BJ (cell line): ENCODE data around the gene NSG1. TPM values are rescaled to one million over a fixed set of nuclear protein-coding genes. Genes with fewer than 3 reads are reported as not detected.
"Not testable (repeated sequence)": the region's sequence is repeated elsewhere in the genome, so short reads cannot be mapped to it uniquely, and the experiment has no call there.

Source experiments
- CTCF ChIA-PET: fragments of 350-600 bp; formaldehyde crosslinking; extraction: SDS; loops from one replicate; lab custom pipeline; 2021; ENCODE audit warnings: antibody characterized with exemption, inconsistent platforms; lab: Yijun Ruan, JAX
- POLR2A ChIA-PET: fragments of 300-600 bp; sonication (Branson Sonifier 250); formaldehyde crosslinking; extraction: SDS; loops from one replicate; lab custom pipeline; 2021; ENCODE audit warnings: antibody characterized with exemption; lab: Charles Lee
- DNase-seq: peaks from one replicate; pipeline ENCODE4 v3.0.0-alpha.2; 2011; ENCODE audit warnings: low read depth
- H3K27me3 ChIP-seq: 2 replicates; pipeline ENCODE4 v1.6.0; 2011; ENCODE audit warnings: low read length; ENCODE audit not compliant: control insufficient read depth, insufficient read depth
- H3K36me3 ChIP-seq: 2 replicates; pipeline ENCODE4 v1.5.1; 2011; ENCODE audit warnings: low read length; ENCODE audit not compliant: control insufficient read depth, insufficient read depth
- H3K4me3 ChIP-seq: 2 replicates; pipeline ENCODE4 v1.5.1; 2011; ENCODE audit warnings: low read depth, mild to moderate bottlenecking, control low read depth, low read length
- polyA plus RNA-seq: library from polyadenylated mRNA; depleted of rRNA; stranded (reverse); fragments of >200 nt; gene quantifications from 2 replicates; pipeline ENCODE4 v1.2.3, GENCODE V29; 2011
- TF ChIP-seq, protein P1 (sequence below): IDR thresholded peaks from 2 replicates; pipeline ENCODE4 v1.5.1; 2011; ENCODE audit warnings: low read depth, mild to moderate bottlenecking, control low read depth, inconsistent platforms, low read length, moderate library complexity; ENCODE audit not compliant: insufficient read depth

Gene NSG1
- polyA plus RNA-seq, 1 experiment: 0.17 TPM

DNA sequence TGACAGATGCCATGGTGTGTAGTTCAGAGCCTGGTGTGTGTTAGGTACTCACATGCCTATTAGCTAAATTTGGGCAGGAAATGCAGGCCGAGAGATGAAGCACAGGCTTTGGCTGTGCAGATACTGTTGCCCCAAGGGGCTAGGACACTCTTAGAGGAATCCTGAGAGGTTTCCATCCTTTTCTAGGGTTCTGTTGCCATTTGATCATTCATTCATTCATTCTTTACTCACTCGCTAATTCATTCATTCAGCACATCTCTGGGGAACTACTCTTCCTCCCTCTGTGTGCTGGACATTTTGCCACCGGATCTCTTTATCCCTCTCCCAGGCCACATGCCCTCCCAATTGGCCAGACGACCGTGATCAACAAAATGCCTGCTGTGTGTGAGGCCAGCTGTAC, 43.9 kb upstream of the NSG1 start:
- POLR2A ChIA-PET: no interaction called here
- CTCF ChIA-PET: interaction anchor here (1.9 kb wide), 1 partner anchor 83 kb away, joined by 7 read pairs; no protein-coding TSS in a partner anchor

DNA sequence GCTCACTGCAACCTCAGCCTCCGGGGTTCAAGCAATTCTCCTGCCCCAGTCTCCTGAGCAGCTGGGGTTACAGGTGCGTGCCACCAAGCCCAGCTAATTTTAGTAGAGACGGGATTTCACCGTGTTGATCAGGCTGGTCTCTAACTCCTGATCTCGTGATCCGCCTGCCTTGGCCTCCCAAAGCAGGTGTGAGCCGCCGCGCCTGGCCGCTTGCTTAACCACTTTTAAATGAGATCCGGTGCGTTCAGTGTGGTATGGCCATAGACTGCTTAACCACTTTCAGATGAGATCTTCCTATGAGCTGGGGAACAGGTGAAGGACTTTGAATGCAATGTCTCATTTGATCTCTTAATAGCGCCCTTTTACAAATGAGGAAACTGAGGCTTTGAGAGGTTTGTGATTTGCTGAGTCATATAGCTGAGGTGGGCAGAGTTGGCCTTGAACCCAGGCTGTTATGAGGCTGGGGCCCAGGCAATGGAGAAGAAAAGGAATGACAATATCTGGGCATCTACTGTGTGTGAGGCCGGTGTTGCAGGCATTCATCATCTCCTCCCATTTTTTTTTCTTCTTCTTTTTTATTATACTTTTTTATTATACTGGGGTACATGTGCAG, 41.9 kb upstream of the NSG1 start:
- POLR2A ChIA-PET: no interaction called here
- no peak for DNase-seq
- CTCF ChIA-PET: no interaction called here
- Histone ChIP-seq H3K36me3 (no peaks in the 10 kb centered on the region), H3K27me3 (peaks cover 6% of the 10 kb centered on the region; the same call in 1 of the 2 replicates), H3K4me3 (no peak overlapping the region)
- TF ChIP-seq, protein P1, sequence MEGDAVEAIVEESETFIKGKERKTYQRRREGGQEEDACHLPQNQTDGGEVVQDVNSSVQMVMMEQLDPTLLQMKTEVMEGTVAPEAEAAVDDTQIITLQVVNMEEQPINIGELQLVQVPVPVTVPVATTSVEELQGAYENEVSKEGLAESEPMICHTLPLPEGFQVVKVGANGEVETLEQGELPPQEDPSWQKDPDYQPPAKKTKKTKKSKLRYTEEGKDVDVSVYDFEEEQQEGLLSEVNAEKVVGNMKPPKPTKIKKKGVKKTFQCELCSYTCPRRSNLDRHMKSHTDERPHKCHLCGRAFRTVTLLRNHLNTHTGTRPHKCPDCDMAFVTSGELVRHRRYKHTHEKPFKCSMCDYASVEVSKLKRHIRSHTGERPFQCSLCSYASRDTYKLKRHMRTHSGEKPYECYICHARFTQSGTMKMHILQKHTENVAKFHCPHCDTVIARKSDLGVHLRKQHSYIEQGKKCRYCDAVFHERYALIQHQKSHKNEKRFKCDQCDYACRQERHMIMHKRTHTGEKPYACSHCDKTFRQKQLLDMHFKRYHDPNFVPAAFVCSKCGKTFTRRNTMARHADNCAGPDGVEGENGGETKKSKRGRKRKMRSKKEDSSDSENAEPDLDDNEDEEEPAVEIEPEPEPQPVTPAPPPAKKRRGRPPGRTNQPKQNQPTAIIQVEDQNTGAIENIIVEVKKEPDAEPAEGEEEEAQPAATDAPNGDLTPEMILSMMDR: no peak

More for the DNA sequence above, 43.9 kb upstream of the NSG1 start:
- TF ChIP-seq, protein P1: no peak
- Histone ChIP-seq H3K27me3 (peaks cover 11% of the 10 kb centered on the region), H3K4me3 (no peak overlapping the region), H3K36me3 (no peaks in the 10 kb centered on the region)
- DNase-seq: no peak

DNA sequence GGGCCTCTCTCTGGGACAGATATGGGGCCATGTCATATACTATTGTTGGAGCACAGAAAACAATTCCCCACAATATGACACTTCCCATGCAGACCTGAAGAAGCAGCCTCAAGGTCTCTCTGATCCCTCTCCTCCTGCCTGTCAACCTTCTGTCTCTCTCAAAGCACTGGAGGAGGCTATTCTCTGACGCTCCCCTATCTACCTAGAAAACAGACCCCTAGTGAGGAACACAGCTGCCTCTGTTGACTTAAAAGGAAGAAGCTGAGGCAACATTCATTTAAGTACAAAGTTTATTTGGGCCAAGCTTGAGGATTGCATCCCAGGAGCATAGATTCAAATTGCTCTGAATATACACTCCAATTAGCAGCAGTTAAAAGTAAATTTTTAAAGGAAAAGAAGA, 39.3 kb upstream of the NSG1 start:
- H3K36me3 ChIP-seq: no peaks in the 10 kb centered on the region
- ChIA-PET CTCF (interaction anchor here (1.3 kb wide), 1 partner anchor 48 kb away, joined by 4 read pairs; no protein-coding TSS in a partner anchor), POLR2A (no interaction called here)
- no peak overlapping the region for H3K4me3 ChIP-seq
- TF ChIP-seq, protein P1: no peak
- DNase-seq: no peak
- H3K27me3 ChIP-seq: peaks cover 5% of the 10 kb centered on the region; the same call in 1 of the 2 replicates

DNA sequence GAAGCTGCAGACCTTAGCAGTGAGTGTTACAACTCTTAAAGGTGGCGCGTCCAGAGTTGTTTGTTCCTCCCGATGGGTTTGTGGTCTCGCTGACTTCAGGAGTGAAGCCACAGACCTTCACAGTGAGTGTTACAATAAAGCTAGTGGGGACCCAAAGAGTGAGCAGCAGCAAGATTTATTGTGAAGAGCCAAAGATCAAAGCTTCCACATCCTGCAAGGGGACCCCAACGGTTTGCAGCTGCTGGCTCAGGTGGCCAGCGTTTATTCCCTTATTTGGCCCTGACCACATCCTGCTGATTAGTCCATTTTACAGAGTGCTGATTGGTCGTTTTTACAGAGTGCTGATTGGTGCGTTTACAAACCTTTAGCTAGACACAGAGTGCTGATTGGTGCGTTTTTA, 38.3 kb upstream of the NSG1 start:
- H3K27me3 ChIP-seq, POLR2A ChIA-PET, H3K4me3 ChIP-seq, H3K36me3 ChIP-seq, DNase-seq: not testable (repeated sequence)
- CTCF ChIA-PET: interaction anchor here (1.3 kb wide), 1 partner anchor 47 kb away, joined by 4 read pairs; no protein-coding TSS in a partner anchor

DNA sequence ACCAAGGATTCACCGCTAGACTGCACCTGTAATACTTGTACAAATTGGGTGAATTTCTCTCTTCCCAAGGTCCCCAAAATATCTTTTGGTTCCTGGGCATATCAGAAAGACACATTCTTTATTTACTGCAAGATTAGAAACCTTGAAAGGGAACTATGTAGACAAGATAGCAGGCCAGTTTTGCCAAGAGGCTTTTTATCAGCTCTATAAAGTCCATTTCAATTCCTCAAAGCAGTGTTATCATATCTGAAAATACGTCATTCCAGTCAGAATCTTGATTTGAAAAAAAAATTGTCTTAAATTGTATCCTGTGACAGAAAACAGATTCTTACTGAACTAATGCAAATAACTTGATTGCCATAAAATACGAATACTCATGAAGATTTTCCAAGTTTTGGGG, 37.0 kb upstream of the NSG1 start:
- peaks cover 5% of the 10 kb centered on the region; the same call in 1 of the 2 replicates for H3K27me3 ChIP-seq
- ChIA-PET POLR2A (no interaction called here), CTCF (interaction anchor here (0.9 kb wide), 1 partner anchor 9 kb away, joined by 3 read pairs; no protein-coding TSS in a partner anchor)
- no peak for DNase-seq
- TF ChIP-seq, protein P1: no peak
- H3K4me3 ChIP-seq: no peak overlapping the region
- no peaks in the 10 kb centered on the region for H3K36me3 ChIP-seq
